ENCODE data around the gene ZBTB16.

DNA sequence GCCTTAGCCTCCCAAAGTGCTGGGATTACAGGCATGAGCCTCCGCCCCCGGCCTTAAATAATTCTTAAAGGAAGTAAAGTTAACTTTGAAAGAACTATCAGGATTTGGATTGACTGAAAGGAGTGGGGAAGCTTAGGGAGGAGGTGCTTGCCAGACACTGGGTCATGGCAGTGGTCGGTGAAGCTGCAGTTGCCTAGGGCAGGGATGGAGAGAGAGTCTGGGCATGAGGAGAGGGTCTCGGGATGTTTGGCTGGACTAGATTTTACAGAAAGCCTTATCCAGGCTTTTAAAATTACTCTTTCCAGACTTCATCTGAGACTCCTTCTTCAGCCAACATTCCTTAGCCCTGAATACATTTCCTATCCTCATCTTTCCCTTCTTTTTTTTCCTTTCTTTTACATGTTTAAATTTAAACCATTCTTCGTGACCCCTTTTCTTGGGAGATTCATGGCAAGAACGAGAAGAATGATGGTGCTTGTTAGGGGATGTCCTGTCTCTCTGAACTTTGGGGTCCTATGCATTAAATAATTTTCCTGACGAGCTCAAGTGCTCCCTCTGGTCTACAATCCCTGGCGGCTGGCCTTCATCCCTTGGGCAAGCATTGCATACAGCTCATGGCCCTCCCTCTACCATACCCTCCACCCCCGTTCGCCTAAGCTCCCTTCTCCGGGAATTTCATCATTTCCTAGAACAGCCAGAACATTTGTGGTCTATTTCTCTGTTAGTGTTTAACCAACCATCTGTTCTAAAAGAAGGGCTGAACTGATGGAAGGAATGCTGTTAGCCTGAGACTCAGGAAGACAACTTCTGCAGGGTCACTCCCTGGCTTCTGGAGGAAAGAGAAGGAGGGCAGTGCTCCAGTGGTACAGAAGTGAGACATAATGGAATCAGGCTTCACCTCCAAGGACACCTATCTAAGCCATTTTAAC lies 236.4 kb downstream of the ZBTB16 start, which contains the start of gene NNMT:
- TF ChIP-seq, protein P1, sequence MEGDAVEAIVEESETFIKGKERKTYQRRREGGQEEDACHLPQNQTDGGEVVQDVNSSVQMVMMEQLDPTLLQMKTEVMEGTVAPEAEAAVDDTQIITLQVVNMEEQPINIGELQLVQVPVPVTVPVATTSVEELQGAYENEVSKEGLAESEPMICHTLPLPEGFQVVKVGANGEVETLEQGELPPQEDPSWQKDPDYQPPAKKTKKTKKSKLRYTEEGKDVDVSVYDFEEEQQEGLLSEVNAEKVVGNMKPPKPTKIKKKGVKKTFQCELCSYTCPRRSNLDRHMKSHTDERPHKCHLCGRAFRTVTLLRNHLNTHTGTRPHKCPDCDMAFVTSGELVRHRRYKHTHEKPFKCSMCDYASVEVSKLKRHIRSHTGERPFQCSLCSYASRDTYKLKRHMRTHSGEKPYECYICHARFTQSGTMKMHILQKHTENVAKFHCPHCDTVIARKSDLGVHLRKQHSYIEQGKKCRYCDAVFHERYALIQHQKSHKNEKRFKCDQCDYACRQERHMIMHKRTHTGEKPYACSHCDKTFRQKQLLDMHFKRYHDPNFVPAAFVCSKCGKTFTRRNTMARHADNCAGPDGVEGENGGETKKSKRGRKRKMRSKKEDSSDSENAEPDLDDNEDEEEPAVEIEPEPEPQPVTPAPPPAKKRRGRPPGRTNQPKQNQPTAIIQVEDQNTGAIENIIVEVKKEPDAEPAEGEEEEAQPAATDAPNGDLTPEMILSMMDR (IDR thresholded peaks at IDR 0.05; ENCODE audit: poor library complexity, severe bottlenecking): no peak
- TF ChIP-seq MXI1 (conservative IDR thresholded peaks at IDR 0.05; ENCODE audit: poor library complexity, severe bottlenecking): no peak
- no peak for TF ChIP-seq EP300 (conservative IDR thresholded peaks at IDR 0.05; ENCODE audit: poor library complexity, severe bottlenecking)
- no peak for TF ChIP-seq TAF1 (IDR thresholded peaks at IDR 0.05; ENCODE audit: low read depth)
- no peak for TF ChIP-seq POLR2AphosphoS5 (IDR thresholded peaks at IDR 0.05)
- no peak for TF ChIP-seq EZH2 (IDR thresholded peaks at IDR 0.05; ENCODE audit: borderline replicate concordance, insufficient read depth, low read length, poor library complexity, severe bottlenecking)
